ENCODE data around the gene LAMA2. TPM values are rescaled to one million over a fixed set of nuclear protein-coding genes. Genes with fewer than 3 reads are reported as not detected.

LAMA2 gene
- total and polyA plus RNA-seq, 2 of the 8 experiments (the other 6 are each of a cell fraction or from before 2014, with no cell fraction given): 1.3 to 3.8 TPM

DNA sequence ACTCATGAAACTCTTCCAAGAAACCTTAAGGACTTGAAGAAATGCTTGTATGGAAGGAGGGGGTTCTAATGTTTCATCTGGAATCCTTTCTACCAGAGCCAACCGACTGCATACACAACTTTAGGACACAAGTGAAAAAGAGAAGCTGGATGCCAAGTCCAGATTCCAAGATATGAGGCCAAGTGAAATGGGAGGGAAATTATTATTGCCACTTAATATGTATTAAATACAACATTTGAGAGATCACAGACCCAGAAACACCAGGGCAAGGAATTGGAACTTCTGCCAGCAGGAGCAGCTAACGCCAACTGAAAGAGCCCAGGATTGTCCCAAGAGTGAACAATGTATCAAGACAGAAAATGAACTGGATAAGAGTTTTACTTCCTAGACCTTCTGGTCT, 682.9 kb downstream of the LAMA2 start (continued):
- TF ChIP-seq, protein P1, sequence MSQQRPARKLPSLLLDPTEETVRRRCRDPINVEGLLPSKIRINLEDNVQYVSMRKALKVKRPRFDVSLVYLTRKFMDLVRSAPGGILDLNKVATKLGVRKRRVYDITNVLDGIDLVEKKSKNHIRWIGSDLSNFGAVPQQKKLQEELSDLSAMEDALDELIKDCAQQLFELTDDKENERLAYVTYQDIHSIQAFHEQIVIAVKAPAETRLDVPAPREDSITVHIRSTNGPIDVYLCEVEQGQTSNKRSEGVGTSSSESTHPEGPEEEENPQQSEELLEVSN (IDR thresholded peaks at IDR 0.05): no peak
- no peak for TF ChIP-seq TBP (IDR thresholded peaks at IDR 0.05; ENCODE audit: low read depth, low read length)
- TF ChIP-seq TAF7 (optimal IDR thresholded peaks at IDR 0.05; ENCODE audit: borderline replicate concordance, low read depth, low read length): no peak
- TF ChIP-seq BACH1 (IDR thresholded peaks at IDR 0.05; ENCODE audit: low read length): no peak
- TF ChIP-seq KDM5A (IDR thresholded peaks at IDR 0.05; ENCODE audit: low read length): no peak
- TF ChIP-seq SP1 (IDR thresholded peaks at IDR 0.05; ENCODE audit: low read depth, low read length): no peak

Small RNA genes lying within 50 kb of the gene (small RNA-seq; reads per million reads assigned to genes)
- gene RNU6-861P (ENCODE audit: insufficient read depth): not detected
